ENCODE results near the gene LHFPL2.

LHFPL2 gene

GRCh38 chr5:78541086-78541654, 107.4 kb downstream of the LHFPL2 start:
- DNase-seq (ENCODE audit: low read depth) = no peak
- no peak overlapping the region for H3K4me3 ChIP-seq (replicated peaks; ENCODE audit: low read depth, low read length)
- no peak for TF ChIP-seq CTCF (IDR thresholded peaks at IDR 0.05; ENCODE audit: low read length, missing control alignments)

GRCh38 chr5:78540335-78541085, 108.1 kb downstream of the LHFPL2 start:
- TF ChIP-seq CTCF (IDR thresholded peaks at IDR 0.05; ENCODE audit: low read length, missing control alignments) = no peak
- peak; percentile 70 for DNase-seq (ENCODE audit: low read depth)
- H3K4me3 ChIP-seq (replicated peaks; ENCODE audit: low read depth, low read length) = no peak overlapping the region

- no peak overlapping the region for H3K4me3 ChIP-seq (replicated peaks; ENCODE audit: low read depth, low read length)
- DNase-seq (ENCODE audit: low read depth) = no peak
- TF ChIP-seq CTCF (IDR thresholded peaks at IDR 0.05; ENCODE audit: low read length, missing control alignments) = no peak
Measured at GRCh38 chr5:78538240-78538850, 110.2 kb downstream of the LHFPL2 start.

GRCh38 chr5:78537821-78538220, 110.8 kb downstream of the LHFPL2 start:
- peak; percentile 78 for DNase-seq (ENCODE audit: low read depth)
- H3K4me3 ChIP-seq (replicated peaks; ENCODE audit: low read depth, low read length) = no peak overlapping the region
- peak; percentile 61 for TF ChIP-seq CTCF (IDR thresholded peaks at IDR 0.05; ENCODE audit: low read length, missing control alignments)

- no peak overlapping the region for H3K4me3 ChIP-seq (replicated peaks; ENCODE audit: low read depth, low read length)
- DNase-seq (ENCODE audit: low read depth) = no peak
- TF ChIP-seq CTCF (IDR thresholded peaks at IDR 0.05; ENCODE audit: low read length, missing control alignments) = no peak
Measured at GRCh38 chr5:78537411-78537810, 111.2 kb downstream of the LHFPL2 start.

GRCh38 chr5:78536661-78537196, 111.8 kb downstream of the LHFPL2 start:
- H3K4me3 ChIP-seq (replicated peaks; ENCODE audit: low read depth, low read length) = no peak overlapping the region
- DNase-seq (ENCODE audit: low read depth) = no peak
- no peak for TF ChIP-seq CTCF (IDR thresholded peaks at IDR 0.05; ENCODE audit: low read length, missing control alignments)

Measured in fibroblast of pulmonary artery (primary cell).